Gastrocnemius medialis (tissue), 4 donors: ENCODE measurements around the gene EPHB4. TPM values are rescaled to one million over a fixed set of nuclear protein-coding genes. Genes with fewer than 3 reads are reported as not detected.

ENCODE experiments used
- ATAC-seq, 2 donors: fragments of 150-250 bp; one replicate each; pipeline ENCODE4 v1.9.1; 2016
- DNase-seq, 2 donors: peaks; one replicate each; pipeline ENCODE4 v3.0.0-alpha.2; 2019
- H3K27ac ChIP-seq, 4 donors: fragments of 200-600 bp; sonication (generic); 1 replicate in 1 of 4; 2 replicates in 3 of 4; pipeline ENCODE4 v1.5.1; 2016 to 2018; ENCODE audit warnings: mild to moderate bottlenecking in 2 of 4, moderate library complexity in 1 of 4
- H3K27me3 ChIP-seq, 3 donors: fragments of 200-600 bp; sonication (generic) in 2 of 3; 1 replicate in 1 of 3; 2 replicates in 2 of 3; pipeline versions ENCODE4 v1.5.1 to v1.6.0; 2016 to 2019; ENCODE audit warnings: mild to moderate bottlenecking in 1 of 3, moderate library complexity in 1 of 3
- H3K36me3 ChIP-seq, 2 donors: fragments of 200-600 bp; sonication (generic) in 1 of 2; one replicate each; pipeline ENCODE4 v1.5.1; 2017 to 2018
- H3K4me1 ChIP-seq, 2 donors: fragments of 200-600 bp; sonication (generic) in 1 of 2; one replicate each; pipeline ENCODE4 v1.5.1; 2016 to 2017; ENCODE audit warnings: mild to moderate bottlenecking in 2 of 2
- H3K4me3 ChIP-seq, 4 donors: fragments of 200-600 bp; sonication (generic) in 3 of 4; 1 replicate in 1 of 4; 2 replicates in 3 of 4; pipeline ENCODE4 v1.5.1; 2016 to 2019; ENCODE audit warnings: mild to moderate bottlenecking in 2 of 4
- H3K9me3 ChIP-seq, 3 donors: fragments of 200-600 bp; sonication (generic) in 2 of 3; 1 replicate in 1 of 3; 2 replicates in 2 of 3; pipeline ENCODE4 v1.5.1; 2016 to 2019
- CTCF ChIP-seq, 5 experiments: fragments of 450-650 bp in 3 of 5; fragments of 200-600 bp in 2 of 5; sonication (generic) in 2 of 5; IDR thresholded peaks in 4 of 5; conservative IDR thresholded peaks in 1 of 5; 1 replicate in 4 of 5; 2 replicates in 1 of 5; pipeline ENCODE4 v1.5.1; 2016 to 2019; ENCODE audit warnings: antibody characterized with exemption in 5 of 5, mild to moderate bottlenecking in 3 of 5, moderate library complexity in 3 of 5
- POLR2A ChIP-seq, 2 donors: fragments of 450-650 bp; IDR thresholded peaks; one replicate each; pipeline ENCODE4 v1.6.1; 2017; ENCODE audit warnings: antibody characterized with exemption in 2 of 2, mild to moderate bottlenecking in 2 of 2, moderate library complexity in 2 of 2
- in situ Hi-C, 4 donors: fragments of 200-750 bp; cut with MboI; loops; one replicate each; pipeline versions ENCODE4 v1.15.0 to v1.8.0; 2017; ENCODE audit warnings: low sequenced_read_pairs in 4 of 4
- intact Hi-C: fragments of 100-400 bp; cut with DNase I; formaldehyde crosslinking; loops from one replicate; pipeline ENCODE4 v1.15.1; 2023; ENCODE audit warnings: low total_unique reads
- total RNA-seq, 4 donors: library from RNA; depleted of rRNA; stranded (reverse); fragments of >200 nt; gene quantifications; one replicate each; pipeline versions ENCODE4 v1.1.0 to v1.2.3, GENCODE V29; 2016

Gene EPHB4
- total RNA-seq, 4 donors from 2014 or later: 6.3 to 16.2 (median 12.3) TPM

DNA sequence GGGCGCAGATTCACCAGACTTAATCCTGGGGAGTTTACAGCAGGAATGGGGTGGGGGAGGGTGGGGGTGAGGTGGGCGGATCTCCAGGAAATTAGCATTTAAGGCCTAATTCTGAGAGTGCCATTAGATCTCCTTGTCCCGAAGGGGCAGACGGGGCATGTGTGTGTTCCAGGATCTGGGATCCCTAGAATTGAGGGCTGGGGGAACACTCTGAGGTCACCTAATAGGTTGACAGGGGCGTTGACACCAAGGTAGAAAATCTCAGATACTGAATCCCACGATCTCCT, 9.4 kb upstream of the EPHB4 start:
- Histone ChIP-seq H3K4me3 (peak overlapping the region; percentile 58 to 62 (median 61)), H3K9me3 (no peaks in the 10 kb centered on the region), H3K4me1 (peaks cover 4 to 5% of the 10 kb centered on the region in 2 donors), H3K36me3 (no peaks in the 10 kb centered on the region), H3K27ac (peak overlapping the region; percentile 80 to 88 (median 82)), H3K27me3 (no peaks in the 10 kb centered on the region)
- in situ Hi-C loops: no loop called here
- no peak for ATAC-seq
- intact Hi-C loops: no loop called here
- TF ChIP-seq POLR2A (IDR thresholded peaks at IDR 0.05): no peak
- no peak for DNase-seq

GRCh38 chr7:100835903-100836811, 8.8 kb upstream of the EPHB4 start:
- peak overlapping the region in 1 of 4 donors; percentile 62 for H3K4me3 ChIP-seq
- in situ Hi-C loops (no loop called here), intact Hi-C loops (no loop called here)
- DNase-seq: no peak
- peaks cover 4 to 5% of the 10 kb centered on the region in 2 donors for H3K4me1 ChIP-seq
- no peaks in the 10 kb centered on the region for H3K27me3 ChIP-seq
- H3K36me3 ChIP-seq: no peaks in the 10 kb centered on the region
- H3K27ac ChIP-seq: peak overlapping the region; percentile 80 to 88 (median 82)
- ATAC-seq: peak; percentile 35 to 57
- TF ChIP-seq CTCF (IDR thresholded peaks at IDR 0.05 in 4 of 5, conservative IDR thresholded peaks at IDR 0.05 in 1 of 5) (no peak), POLR2A (IDR thresholded peaks at IDR 0.05) (no peak)
- H3K9me3 ChIP-seq: no peaks in the 10 kb centered on the region

GRCh38 chr7:100832281-100832633, 4.9 kb upstream of the EPHB4 start:
- Histone ChIP-seq H3K4me1 (peaks cover 4 to 9% of the 10 kb centered on the region in 2 donors), H3K9me3 (no peaks in the 10 kb centered on the region), H3K27ac (no peak overlapping the region), H3K27me3 (peaks cover 9 to 22% (median 17%) of the 10 kb centered on the region in 3 donors), H3K4me3 (no peak overlapping the region), H3K36me3 (no peaks in the 10 kb centered on the region)
- DNase-seq: no peak
- no peak for ATAC-seq
- in situ Hi-C loops (no loop called here), intact Hi-C loops (no loop called here)
- TF ChIP-seq CTCF (IDR thresholded peaks at IDR 0.05 in 4 of 5, conservative IDR thresholded peaks at IDR 0.05 in 1 of 5) (no peak), POLR2A (IDR thresholded peaks at IDR 0.05) (no peak)

- in situ Hi-C loops: no loop called here
- peak overlapping the region in 2 of 4 donors; percentile 64 to 68 for H3K27ac ChIP-seq
- DNase-seq: no peak
- no peak for TF ChIP-seq POLR2A (IDR thresholded peaks at IDR 0.05)
- TF ChIP-seq CTCF (IDR thresholded peaks at IDR 0.05 in 4 of 5, conservative IDR thresholded peaks at IDR 0.05 in 1 of 5): no peak
- H3K27me3 ChIP-seq: peaks cover 19 to 35% (median 29%) of the 10 kb centered on the region in 3 donors
- no peaks in the 10 kb centered on the region for H3K36me3 ChIP-seq
- no peak for ATAC-seq
- intact Hi-C loops: no loop called here
- peaks cover 0 to 3% of the 10 kb centered on the region in 2 donors for H3K4me1 ChIP-seq
- no peak overlapping the region for H3K4me3 ChIP-seq
- H3K9me3 ChIP-seq: no peaks in the 10 kb centered on the region
Measured at GRCh38 chr7:100830396-100830795, 3.1 kb upstream of the EPHB4 start.

- Histone ChIP-seq H3K9me3 (no peaks in the 10 kb centered on the region), H3K27me3 (peaks cover 19 to 35% (median 29%) of the 10 kb centered on the region in 3 donors), H3K27ac (peak overlapping the region; percentile 24 to 68 (median 60)), H3K4me1 (peaks cover 0 to 3% of the 10 kb centered on the region in 2 donors), H3K36me3 (no peaks in the 10 kb centered on the region), H3K4me3 (peak overlapping the region in 1 of 4 donors; percentile 62)
- TF ChIP-seq CTCF (IDR thresholded peaks at IDR 0.05 in 4 of 5, conservative IDR thresholded peaks at IDR 0.05 in 1 of 5) (no peak), POLR2A (IDR thresholded peaks at IDR 0.05) (no peak)
- intact Hi-C loops: no loop called here
- ATAC-seq (peak; percentile 50), DNase-seq (no peak)
- in situ Hi-C loops: no loop called here
Measured at GRCh38 chr7:100829150-100829716, 1.9 kb upstream of the EPHB4 start.
